Vagina (tissue), 2 donors: ENCODE data around the gene UNC45A.

Source experiments
- CTCF ChIP-seq, 3 experiments: fragments of 450-650 bp in 2 of 3; fragments of 200-600 bp in 1 of 3; sonication (generic) in 1 of 3; IDR thresholded peaks; one replicate each; pipeline ENCODE4 v1.5.1; 2017 to 2019; ENCODE audit warnings: antibody characterized with exemption in 3 of 3, mild to moderate bottlenecking in 2 of 3, moderate library complexity in 2 of 3
- POLR2A ChIP-seq, 2 donors: fragments of 450-650 bp; IDR thresholded peaks; one replicate each; pipeline ENCODE4 v1.6.1; 2017; ENCODE audit warnings: antibody characterized with exemption in 2 of 2, mild to moderate bottlenecking in 2 of 2, moderate library complexity in 2 of 2
- POLR2AphosphoS5 ChIP-seq, 2 donors: sonication (generic); formaldehyde crosslinking; IDR thresholded peaks; one replicate each; pipeline ENCODE4 v1.9.0; 2017; ENCODE audit warnings: antibody characterized with exemption in 2 of 2, mild to moderate bottlenecking in 2 of 2, low read depth in 1 of 2; ENCODE audit not compliant: insufficient read depth in 1 of 2

GRCh38 chr15:90915216-90915807 is 19.8 kb upstream of the UNC45A start:
- TF ChIP-seq CTCF (IDR thresholded peaks at IDR 0.05) = no peak
- TF ChIP-seq POLR2A (IDR thresholded peaks at IDR 0.05) = no peak
- no peak for TF ChIP-seq POLR2AphosphoS5 (IDR thresholded peaks at IDR 0.05; ENCODE audit: insufficient read depth in 1 of 2, low read depth in 1 of 2)
